Thyroid gland (tissue), 4 donors: ENCODE results near the gene ADGRF1.

Experiments used
- CTCF ChIP-seq, 6 experiments: fragments of 200-600 bp in 3 of 6; fragments of 450-650 bp in 3 of 6; sonication (generic) in 3 of 6; IDR thresholded peaks; one replicate each; pipeline ENCODE4 v1.5.1; 2016 to 2019; ENCODE audit warnings: antibody characterized with exemption in 6 of 6, mild to moderate bottlenecking in 2 of 6, inconsistent platforms in 1 of 6, moderate library complexity in 1 of 6
- POLR2A ChIP-seq, 2 donors: fragments of 450-650 bp; IDR thresholded peaks; one replicate each; pipeline ENCODE4 v1.6.1; 2017; ENCODE audit warnings: antibody characterized with exemption in 2 of 2, mild to moderate bottlenecking in 2 of 2, moderate library complexity in 1 of 2

- no peak for TF ChIP-seq CTCF (IDR thresholded peaks at IDR 0.05)
- TF ChIP-seq POLR2A (IDR thresholded peaks at IDR 0.05) = no peak
Observed at GRCh38 chr6:47075741-47076421, 33.7 kb upstream of the ADGRF1 start.
